HG03175 (cell line): Measurements from ENCODE around the gene EED.
"Not testable (repeated sequence)": the region's sequence is repeated elsewhere in the genome, so short reads cannot be mapped to it uniquely, and the experiment has no call there.

Source experiments
- ATAC-seq: cut with Tn5 transposase; IDR thresholded peaks from one replicate; pipeline ENCODE4 v1.9.1; 2021; ENCODE audit warnings: mild to moderate bottlenecking, moderate library complexity; ENCODE audit not compliant: unreplicated experiment

EED gene

GRCh38 chr11:86218125-86219084 lies 26.1 kb upstream of the EED start:
- ATAC-seq: peak; percentile 44

- ATAC-seq: peak; percentile 86
Measured at GRCh38 chr11:86219311-86220193, 25.0 kb upstream of the EED start.

DNA sequence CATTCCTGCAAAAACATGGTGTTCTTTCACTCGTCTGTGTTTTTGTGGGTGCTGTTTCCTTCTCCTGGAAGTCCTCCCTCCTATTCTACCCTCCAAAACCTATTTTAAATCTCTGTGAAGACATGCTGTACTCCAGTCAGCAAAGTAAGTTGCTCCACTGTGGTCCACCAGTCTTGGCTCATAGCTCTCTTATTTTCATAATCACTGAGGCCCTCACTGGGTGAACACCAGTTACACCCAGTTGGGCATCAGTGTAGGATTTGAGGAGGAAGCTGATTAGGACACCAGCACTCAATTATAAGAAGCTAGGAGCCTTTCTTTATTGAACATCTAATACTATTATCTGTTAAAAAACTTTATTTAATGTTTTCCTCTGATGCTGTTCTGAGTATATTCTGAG lies 23.9 kb upstream of the EED start:
- ATAC-seq: no peak

DNA sequence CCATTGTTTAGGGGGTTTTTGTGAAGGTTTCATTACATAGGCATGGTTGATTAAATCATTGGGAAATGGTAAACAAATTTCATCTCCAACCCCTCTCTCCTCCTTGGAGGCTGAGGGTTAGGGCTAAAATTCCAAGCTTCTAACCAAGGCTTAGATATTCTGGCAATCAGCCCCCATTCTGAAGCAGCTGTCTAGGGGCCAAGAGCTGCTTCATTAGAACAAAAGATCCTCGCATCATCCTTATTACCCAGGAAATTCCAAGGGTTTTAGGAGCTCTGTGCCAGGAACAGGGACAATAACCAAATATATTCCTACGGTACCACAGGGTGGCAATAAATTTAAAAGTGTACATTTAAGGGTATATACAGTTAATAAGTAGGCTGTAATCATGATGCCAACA lies 22.5 kb upstream of the EED start:
- no peak for ATAC-seq

DNA sequence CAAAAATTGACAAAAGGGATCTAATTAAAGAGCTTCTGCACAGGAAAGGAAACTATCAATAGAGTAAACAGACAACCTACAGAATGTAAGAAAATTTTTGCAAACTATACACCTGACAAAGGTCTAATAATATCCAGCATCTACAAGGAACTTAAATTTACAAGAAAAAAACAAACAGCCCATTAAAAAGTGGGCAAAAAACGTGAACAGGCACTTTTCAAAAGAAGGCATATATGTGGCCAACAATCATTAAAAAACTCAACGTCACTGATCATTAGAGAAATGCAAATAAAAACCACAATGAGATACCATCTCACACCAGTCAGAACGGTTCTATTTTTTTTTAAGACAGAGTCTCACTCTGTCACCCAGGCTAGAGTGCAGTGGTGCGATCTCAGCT lies 20.0 kb upstream of the EED start:
- not testable (repeated sequence) for ATAC-seq

DNA sequence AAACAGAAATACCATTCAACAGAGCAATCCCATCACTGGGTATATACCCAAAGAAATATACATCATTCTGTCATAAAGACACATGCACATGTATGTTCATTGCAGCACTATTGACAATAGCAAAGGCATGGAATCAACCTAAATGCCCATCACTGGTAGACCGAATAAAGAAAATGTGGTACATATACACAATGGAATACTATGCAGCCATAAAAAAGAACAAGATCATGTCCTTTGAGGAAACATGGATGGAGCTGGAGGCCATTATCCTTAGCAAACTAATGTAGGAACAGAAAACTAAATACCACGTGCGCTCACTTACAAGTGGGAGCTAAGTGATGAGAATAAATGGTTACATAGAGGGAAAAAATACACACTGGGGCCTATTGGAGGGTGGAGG lies 19.2 kb upstream of the EED start:
- not testable (repeated sequence) for ATAC-seq

GRCh38 chr11:86228269-86229038 lies 16.1 kb upstream of the EED start:
- ATAC-seq: no peak

DNA sequence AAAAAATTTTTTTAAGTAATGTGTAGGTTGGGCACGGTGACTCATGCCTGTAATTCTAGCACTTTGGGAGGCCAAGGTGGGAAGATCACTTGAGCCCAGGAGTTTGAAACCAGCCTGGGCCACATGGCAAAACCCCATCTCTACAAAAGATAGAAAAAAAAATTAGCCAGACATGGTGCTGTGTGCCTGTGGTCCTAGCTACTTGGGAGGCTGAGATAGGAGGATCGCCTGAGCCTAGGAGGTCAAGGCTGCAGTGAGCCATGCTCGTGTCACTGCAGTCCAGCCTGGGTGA lies 15.6 kb upstream of the EED start:
- not testable (repeated sequence) for ATAC-seq

- no peak for ATAC-seq
Measured at GRCh38 chr11:86230179-86230804, 14.3 kb upstream of the EED start.

- ATAC-seq: no peak
Measured at GRCh38 chr11:86230921-86231434, 13.6 kb upstream of the EED start.

DNA sequence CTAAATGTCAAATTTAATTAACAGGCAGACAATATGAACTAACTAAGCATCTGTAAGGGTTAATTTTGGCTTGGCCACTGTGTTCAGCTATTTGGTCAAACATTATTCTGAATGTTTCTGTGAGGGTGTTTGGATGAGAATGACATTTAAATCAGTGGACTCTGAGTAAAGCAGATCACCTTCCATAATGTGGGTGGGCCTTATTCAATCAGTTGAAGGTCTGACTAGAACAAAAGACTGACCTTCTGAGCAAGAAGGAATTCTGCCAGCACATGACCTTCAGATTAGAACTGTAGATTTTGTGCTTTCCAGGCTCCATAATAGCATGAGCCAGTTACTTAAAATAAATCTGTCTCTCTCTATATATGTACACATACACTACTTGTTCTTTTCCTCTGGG lies 12.0 kb upstream of the EED start:
- no peak for ATAC-seq

DNA sequence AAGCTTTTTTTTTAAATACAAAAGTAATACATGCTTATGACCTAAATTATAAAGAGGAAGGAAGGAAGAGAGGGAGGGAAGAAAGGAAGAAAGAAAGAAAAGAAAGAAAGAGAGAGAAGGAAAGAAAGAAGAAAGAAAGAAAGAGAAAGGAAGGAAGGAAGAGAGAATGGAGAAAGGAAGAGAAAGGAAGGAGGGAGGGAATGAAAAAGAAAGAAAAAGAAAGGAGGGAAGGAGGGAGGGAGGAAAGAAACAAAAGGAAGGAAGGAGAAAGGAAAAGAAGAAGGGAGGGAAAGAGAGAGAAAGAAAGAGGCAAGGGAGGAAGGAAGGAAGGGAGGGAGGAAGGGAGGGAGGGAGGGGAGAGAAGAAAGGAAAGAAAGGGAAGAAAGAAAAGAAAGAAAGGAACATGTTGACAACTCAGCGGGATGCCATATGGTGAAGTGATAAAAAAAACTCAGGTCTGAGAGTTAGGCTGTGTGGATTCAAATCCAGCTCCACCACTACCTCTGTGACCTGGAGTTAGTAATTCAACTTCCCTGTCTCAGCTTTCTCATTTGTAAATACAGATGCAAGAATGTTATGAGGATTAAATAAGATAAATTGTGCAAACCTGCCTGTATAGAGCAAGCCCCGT lies 9.6 kb upstream of the EED start:
- no peak for ATAC-seq

GRCh38 chr11:86237267-86237804 lies 7.2 kb upstream of the EED start:
- no peak for ATAC-seq

- no peak for ATAC-seq
Measured at GRCh38 chr11:86240164-86240563, 4.4 kb upstream of the EED start.

DNA sequence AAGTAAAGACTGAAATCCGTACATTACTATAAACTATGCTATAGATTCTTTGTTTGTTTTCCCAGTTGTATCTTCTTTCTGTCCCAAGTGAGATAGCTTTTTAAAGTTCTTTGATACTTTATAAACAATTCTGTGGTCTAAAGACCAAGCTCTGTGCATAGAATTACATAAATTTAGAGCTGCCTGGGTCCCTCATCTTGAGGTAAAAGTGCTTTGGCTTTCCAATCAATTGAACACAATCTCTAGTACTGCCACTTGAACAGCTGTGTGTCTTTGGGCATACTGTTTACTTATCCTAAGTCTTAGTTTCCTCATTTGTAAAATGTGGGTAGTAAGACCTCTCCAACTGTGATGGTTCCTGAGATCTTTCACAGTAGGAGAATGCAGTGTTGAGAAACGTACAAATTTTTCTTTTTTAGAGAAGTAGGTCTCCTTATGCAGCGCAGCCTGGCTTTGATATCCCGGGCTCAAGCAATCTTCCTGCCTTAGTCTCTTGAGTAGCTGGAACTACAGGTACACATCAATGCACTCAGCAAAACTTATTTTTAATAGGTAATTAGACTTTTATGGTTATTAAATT lies 2.5 kb upstream of the EED start:
- ATAC-seq: no peak

DNA sequence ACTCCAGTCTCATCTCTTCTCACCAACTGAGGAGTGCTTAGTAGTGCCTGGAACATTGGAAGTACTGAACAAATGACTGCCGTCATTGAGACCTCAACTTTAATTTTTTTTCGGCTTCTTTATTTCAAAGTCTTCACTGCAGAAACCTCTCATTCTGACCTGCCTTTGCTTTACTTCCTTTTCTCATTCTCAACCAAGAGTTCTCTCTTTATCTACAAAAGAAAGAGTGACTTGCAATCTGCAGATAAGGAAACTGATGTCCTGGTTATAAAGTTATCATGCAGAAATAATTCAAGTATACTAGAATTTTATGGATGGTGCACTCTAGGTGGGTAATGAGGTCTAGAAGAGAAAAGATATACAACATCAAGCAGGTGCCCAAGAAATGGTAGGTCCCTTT lies 1.2 kb upstream of the EED start:
- no peak for ATAC-seq

GRCh38 chr11:86244063-86244521 lies 461 bp upstream of the EED start:
- ATAC-seq: peak; percentile 73

DNA sequence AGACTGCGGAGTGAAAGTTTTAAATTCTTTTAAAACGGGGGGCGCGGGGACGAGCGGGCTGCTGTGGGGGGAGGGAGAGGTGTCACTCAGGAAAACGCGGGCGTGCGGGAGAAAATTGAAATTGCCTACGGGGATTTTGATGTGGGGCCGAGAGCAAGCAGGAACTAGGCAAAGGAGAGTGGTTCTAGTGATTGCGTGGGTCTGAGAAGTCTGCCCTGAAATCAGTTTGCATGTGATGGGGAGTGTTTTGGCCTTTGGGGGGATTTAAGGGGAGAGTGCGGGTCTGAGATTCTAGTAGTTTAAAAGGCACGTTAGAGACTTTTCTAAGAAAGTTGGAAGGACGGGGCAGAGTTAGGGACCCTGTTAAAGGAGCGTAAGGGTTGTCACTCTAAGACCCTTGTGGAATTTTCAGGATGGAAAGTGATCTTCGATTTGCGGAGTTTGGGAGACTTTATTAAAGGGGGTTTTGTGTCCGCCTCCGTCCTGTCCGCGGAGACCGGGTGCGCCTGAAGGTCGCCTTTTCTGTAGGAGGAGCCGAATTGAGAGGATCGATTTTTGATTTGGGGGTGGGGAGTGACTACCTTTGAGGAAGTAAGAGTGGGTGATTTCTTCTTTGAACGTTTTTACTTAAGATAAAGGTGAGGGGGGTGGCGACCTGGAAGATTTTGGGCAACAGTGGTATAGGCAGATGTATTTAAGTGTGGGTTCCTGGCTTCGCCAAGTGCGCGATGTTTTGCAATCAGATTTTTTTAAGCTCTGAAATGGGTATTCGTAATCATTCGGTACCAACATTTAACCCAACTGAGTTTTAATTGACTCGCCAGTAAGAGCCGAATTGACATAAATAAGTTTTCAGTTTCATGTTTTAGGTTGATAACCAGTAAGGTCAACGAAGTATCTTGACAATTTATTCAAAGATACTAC lies 1.1 kb downstream of the EED start:
- ATAC-seq: peak; percentile 20
